Activated CD4-positive, alpha-beta memory T cell treated with anti-CD3 and anti-CD28 coated beads for 36 hours (primary cell): ENCODE data around the gene TELO2. TPM values are rescaled to one million over a fixed set of nuclear protein-coding genes. Genes with fewer than 3 reads are reported as not detected.
"Not testable (repeated sequence)": the region's sequence is repeated elsewhere in the genome, so short reads cannot be mapped to it uniquely, and the experiment has no call there.

ENCODE experiments used
- CTCF ChIA-PET: fragments of 350-600 bp; sonication (Branson Sonifier 250); formaldehyde crosslinking; loops from one replicate; lab custom pipeline; 2021; ENCODE audit warnings: antibody characterized with exemption, inconsistent platforms; lab: Charles Lee
- POLR2A ChIA-PET: fragments of 350-600 bp; sonication (Branson Sonifier 250); formaldehyde crosslinking; loops from one replicate; lab custom pipeline; 2021; ENCODE audit warnings: antibody characterized with exemption; lab: Charles Lee
- DNase-seq: peaks from one replicate; pipeline ENCODE4 v3.0.0-alpha.2; 2020
- H3K27ac Mint-ChIP-seq: one replicate; pipeline ENCODE4 v1.8.0; 2021; ENCODE audit warnings: mixed read lengths
- H3K27me3 Mint-ChIP-seq: one replicate; pipeline ENCODE4 v1.8.0; 2021; ENCODE audit warnings: mixed read lengths
- H3K36me3 Mint-ChIP-seq: one replicate; pipeline ENCODE4 v1.8.0; 2021; ENCODE audit warnings: mixed read lengths
- H3K4me1 Mint-ChIP-seq: one replicate; pipeline ENCODE4 v1.8.0; 2021; ENCODE audit warnings: low read depth, mixed read lengths
- H3K4me3 Mint-ChIP-seq: one replicate; pipeline ENCODE4 v1.8.0; 2021; ENCODE audit warnings: mild to moderate bottlenecking, mixed read lengths
- H3K9me3 Mint-ChIP-seq: one replicate; pipeline ENCODE4 v1.8.0; 2021; ENCODE audit warnings: mixed read lengths
- intact Hi-C: fragments of 100-400 bp; cut with micrococcal nuclease; formaldehyde crosslinking; loops from one replicate; pipeline ENCODE4 v1.15.1; 2023
- total RNA-seq, 2 experiments: library from RNA; stranded (reverse); gene quantifications; one replicate each; pipeline ENCODE4 v1.2.3, GENCODE V29; 2021

The TELO2 gene
- total RNA-seq, 2 experiments from 2014 or later, result 62.6 to 63.2 TPM

DNA sequence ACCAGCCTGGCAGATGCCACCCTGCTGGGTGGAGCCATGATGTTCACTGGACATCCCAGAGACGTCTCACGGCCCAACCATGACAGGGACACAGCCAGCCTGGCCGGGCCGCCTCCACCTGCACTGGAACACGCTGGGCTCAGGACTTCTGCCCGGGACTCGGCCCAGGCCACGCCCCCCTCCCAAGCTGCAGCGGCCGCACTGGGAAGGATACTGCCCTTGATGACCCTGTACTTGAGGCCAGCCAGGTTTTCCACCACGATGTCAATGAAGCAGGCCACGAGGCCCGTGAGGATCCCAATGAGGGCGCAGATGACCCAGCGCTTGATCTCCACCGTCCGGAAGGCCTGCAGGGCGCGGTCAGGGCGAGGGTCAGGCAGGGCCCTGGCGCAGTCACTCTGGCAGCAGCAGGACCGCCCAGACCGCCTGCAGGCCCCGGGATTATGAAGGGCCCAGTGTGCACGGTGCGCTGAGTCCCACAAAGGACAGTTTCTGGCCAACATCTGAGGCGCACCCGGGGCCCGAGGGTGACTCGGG lies 32.5 kb upstream of the TELO2 start:
- CTCF ChIA-PET, result no interaction called here
- Mint-ChIP-seq H3K9me3 (no peaks in the 10 kb centered on the region), H3K27me3 (no peaks in the 10 kb centered on the region), H3K27ac (no peak overlapping the region), H3K4me3 (no peak overlapping the region), H3K4me1 (peaks cover 7% of the 10 kb centered on the region), H3K36me3 (peaks cover 3% of the 10 kb centered on the region)
- DNase-seq, result no peak
- intact Hi-C loops, result no loop called here
- POLR2A ChIA-PET, result no interaction called here

GRCh38 chr16:1461146-1461545 lies 32.0 kb upstream of the TELO2 start:
- POLR2A ChIA-PET, result no interaction called here

DNA sequence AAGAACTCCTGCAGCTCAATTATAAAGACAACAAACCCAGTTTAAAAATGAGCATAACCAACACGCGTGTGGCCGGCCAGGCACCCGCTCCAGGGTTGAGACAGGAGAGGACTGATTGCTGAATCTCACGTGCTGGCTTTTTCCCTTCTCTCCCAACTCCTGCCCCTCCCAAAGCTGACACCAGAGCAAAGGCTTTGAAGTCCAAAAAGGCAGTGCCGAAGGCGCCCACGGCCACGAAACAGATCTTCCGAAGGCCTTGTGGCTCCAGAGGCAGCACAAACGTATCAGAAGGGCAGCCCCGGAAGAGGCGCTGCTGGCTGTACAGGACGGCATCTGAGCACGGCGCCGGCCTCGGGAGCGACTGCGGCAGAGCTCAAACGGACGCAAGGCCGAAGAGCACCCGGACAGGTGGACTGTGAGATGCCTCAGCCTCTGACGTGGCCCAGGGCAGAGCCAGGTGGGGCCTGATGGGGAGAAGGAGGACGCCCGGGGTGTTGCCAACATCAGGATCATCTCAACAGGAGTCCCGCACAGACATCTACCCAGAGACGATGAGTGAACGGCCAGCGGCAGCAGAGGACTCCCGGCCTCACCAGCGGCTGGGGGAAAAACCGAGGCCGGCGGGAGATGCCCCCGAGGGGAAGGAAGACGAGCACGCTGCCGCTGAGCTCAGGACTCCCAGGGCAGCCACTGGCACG lies 28.8 kb upstream of the TELO2 start:
- CTCF ChIA-PET, result no interaction called here
- Mint-ChIP-seq H3K4me1 (no peaks in the 10 kb centered on the region), H3K4me3 (no peak overlapping the region), H3K36me3 (peaks cover 3% of the 10 kb centered on the region), H3K27me3 (no peaks in the 10 kb centered on the region), H3K27ac (no peak overlapping the region), H3K9me3 (no peaks in the 10 kb centered on the region)
- POLR2A ChIA-PET, result no interaction called here
- DNase-seq, result no peak
- intact Hi-C loops, result no loop called here

More at GRCh38 chr16:1461146-1461545, 32.0 kb upstream of the TELO2 start:
- H3K4me3 Mint-ChIP-seq, result no peak overlapping the region
- H3K4me1 Mint-ChIP-seq, result peaks cover 7% of the 10 kb centered on the region
- CTCF ChIA-PET, result no interaction called here
- no peak overlapping the region for H3K27ac Mint-ChIP-seq
- H3K9me3 Mint-ChIP-seq, result no peaks in the 10 kb centered on the region
- H3K36me3 Mint-ChIP-seq, result peaks cover 3% of the 10 kb centered on the region
- intact Hi-C loops, result no loop called here
- H3K27me3 Mint-ChIP-seq, result no peaks in the 10 kb centered on the region
- DNase-seq, result no peak

- POLR2A ChIA-PET, result no interaction called here
- CTCF ChIA-PET, result no interaction called here
- H3K9me3 Mint-ChIP-seq, result no peaks in the 10 kb centered on the region
- H3K4me1 Mint-ChIP-seq, result peaks cover 4% of the 10 kb centered on the region
- no peaks in the 10 kb centered on the region for H3K27me3 Mint-ChIP-seq
- no peak overlapping the region for H3K27ac Mint-ChIP-seq
- DNase-seq, result no peak
- intact Hi-C loops, result no loop called here
- no peak overlapping the region for H3K4me3 Mint-ChIP-seq
- H3K36me3 Mint-ChIP-seq, result peaks cover 3% of the 10 kb centered on the region
Observed at GRCh38 chr16:1464894-1465566, 28.1 kb upstream of the TELO2 start.

DNA sequence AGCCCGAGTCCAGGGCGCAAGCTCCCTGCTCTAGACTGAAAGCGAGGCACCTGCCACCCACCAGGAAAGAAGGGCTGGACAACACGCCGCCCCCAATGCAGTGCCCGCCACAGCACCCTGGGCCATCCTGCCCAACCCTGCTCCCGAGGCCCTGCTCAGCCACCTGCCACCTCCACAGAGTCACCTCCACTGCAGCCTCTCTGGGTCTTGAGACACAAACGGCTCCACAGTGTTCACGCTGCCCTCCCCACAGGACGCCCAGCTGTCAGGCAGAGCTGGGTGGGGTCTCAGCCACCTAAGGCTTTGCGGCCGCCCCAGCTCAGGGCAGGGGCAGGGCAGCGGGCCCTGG lies 27.6 kb upstream of the TELO2 start:
- Mint-ChIP-seq H3K36me3 (peaks cover 3% of the 10 kb centered on the region), H3K4me3 (no peak overlapping the region), H3K4me1 (peaks cover 8% of the 10 kb centered on the region), H3K9me3 (no peaks in the 10 kb centered on the region), H3K27ac (no peak overlapping the region), H3K27me3 (no peaks in the 10 kb centered on the region)
- DNase-seq, result no peak
- CTCF ChIA-PET, result no interaction called here
- intact Hi-C loops, result no loop called here
- POLR2A ChIA-PET, result no interaction called here

DNA sequence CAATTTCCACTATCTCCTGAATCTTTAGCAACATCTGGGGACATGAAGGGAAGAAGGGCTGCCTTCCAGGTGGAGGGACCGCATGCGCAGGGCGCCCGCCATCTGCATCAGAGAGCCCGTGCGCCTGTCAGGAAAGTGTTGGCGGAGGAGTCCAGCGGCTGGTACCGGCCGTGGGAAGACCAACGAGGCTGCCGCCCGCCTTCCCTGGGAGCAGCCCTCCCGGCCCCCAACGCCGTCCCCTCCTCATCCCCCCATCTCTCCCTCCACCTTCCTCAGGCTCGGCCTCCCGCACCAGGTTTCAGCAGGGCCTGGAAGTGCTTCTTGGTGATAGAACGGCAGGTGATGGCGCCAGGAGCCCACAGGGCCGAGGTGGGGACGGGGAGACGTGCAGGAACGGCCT lies 27.1 kb upstream of the TELO2 start:
- intact Hi-C loops, result no loop called here
- ChIA-PET CTCF (no interaction called here), POLR2A (no interaction called here)
- Mint-ChIP-seq H3K4me1 (peaks cover 13% of the 10 kb centered on the region), H3K36me3 (peaks cover 3% of the 10 kb centered on the region), H3K27me3 (no peaks in the 10 kb centered on the region), H3K4me3 (no peak overlapping the region), H3K27ac (no peak overlapping the region), H3K9me3 (no peaks in the 10 kb centered on the region)
- no peak for DNase-seq

DNA sequence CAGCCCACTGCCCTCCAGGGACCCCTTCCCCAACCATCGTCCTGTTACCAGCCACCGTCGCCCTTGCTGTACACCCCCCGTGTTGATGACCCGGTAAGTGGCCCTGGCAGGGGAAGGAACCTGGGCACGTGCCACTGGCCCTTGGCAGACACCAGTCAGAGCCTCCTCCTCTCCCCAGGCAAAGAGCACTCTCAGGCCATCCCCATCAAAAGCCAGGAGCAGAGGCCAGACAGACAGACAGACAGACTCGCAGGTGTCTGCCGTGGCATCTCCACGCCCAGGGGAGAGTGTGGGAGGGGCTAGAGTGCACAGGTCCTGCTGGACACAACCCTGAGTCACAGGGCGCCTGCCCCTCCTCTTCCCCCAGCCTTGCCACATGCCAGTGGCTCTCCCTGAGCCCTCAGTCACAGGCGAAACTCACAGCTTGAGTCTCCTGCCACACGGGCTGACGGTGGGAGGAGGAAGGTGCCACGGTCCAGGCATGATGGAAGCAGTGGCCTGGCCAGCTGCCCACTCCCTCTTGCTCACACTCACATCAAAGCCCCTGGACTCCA lies 26.1 kb upstream of the TELO2 start:
- no peak overlapping the region for H3K27ac Mint-ChIP-seq
- POLR2A ChIA-PET, result no interaction called here
- H3K9me3 Mint-ChIP-seq, result no peaks in the 10 kb centered on the region
- no peaks in the 10 kb centered on the region for H3K27me3 Mint-ChIP-seq
- CTCF ChIA-PET, result no interaction called here
- H3K4me3 Mint-ChIP-seq, result no peak overlapping the region
- peaks cover 18% of the 10 kb centered on the region for H3K4me1 Mint-ChIP-seq
- intact Hi-C loops, result no loop called here
- peaks cover 3% of the 10 kb centered on the region for H3K36me3 Mint-ChIP-seq
- DNase-seq, result no peak

- DNase-seq, result no peak
- intact Hi-C loops, result no loop called here
- Mint-ChIP-seq H3K27me3 (no peaks in the 10 kb centered on the region), H3K27ac (no peak overlapping the region), H3K4me3 (no peak overlapping the region), H3K36me3 (peaks cover 2% of the 10 kb centered on the region), H3K9me3 (no peaks in the 10 kb centered on the region), H3K4me1 (peaks cover 23% of the 10 kb centered on the region)
- ChIA-PET CTCF (interaction anchor here (0.7 kb wide), 1 partner anchor 213 kb away, joined by 3 read pairs; no protein-coding TSS in a partner anchor), POLR2A (no interaction called here)
Observed at GRCh38 chr16:1468426-1468810, 24.7 kb upstream of the TELO2 start.

GRCh38 chr16:1469141-1469540 lies 24.0 kb upstream of the TELO2 start:
- DNase-seq, H3K36me3 Mint-ChIP-seq, CTCF ChIA-PET, H3K27me3 Mint-ChIP-seq, intact Hi-C loops, H3K9me3 Mint-ChIP-seq, H3K27ac Mint-ChIP-seq, H3K4me3 Mint-ChIP-seq: not testable (repeated sequence)
- POLR2A ChIA-PET, result interaction anchor here (0.6 kb wide), 1 partner anchor 12 kb away, joined by 3 read pairs; no protein-coding TSS in a partner anchor
- H3K4me1 Mint-ChIP-seq, result peaks cover 25% of the 10 kb centered on the region

DNA sequence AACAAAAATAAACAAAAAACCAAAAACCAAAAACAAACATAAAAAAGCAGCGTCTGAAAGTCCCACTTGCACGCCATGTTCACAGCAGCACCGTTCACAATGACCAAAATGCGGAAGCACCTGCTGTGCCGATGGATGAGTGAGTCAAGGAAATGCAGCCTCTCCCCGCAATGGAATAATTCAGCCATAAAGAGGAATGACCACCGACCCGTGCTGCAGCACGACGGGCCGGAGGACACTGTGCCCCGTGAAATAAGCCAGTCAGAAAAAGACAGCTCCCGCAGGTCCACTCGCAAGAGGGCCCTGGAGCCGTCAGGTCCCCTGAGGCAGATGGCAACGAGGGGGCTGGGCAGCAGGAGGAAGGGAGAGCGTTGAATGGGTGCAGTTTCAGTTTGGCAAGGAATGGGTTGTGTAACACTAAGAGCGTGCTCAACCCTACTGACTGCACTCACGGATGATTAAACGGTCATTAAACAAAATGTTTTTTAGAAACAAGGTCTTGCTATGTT lies 23.4 kb upstream of the TELO2 start:
- no peak overlapping the region for H3K4me3 Mint-ChIP-seq
- H3K27ac Mint-ChIP-seq, result no peak overlapping the region
- no peaks in the 10 kb centered on the region for H3K9me3 Mint-ChIP-seq
- DNase-seq, result no peak
- POLR2A ChIA-PET, result no interaction called here
- no peaks in the 10 kb centered on the region for H3K27me3 Mint-ChIP-seq
- intact Hi-C loops, result no loop called here
- H3K36me3 Mint-ChIP-seq, result peaks cover 2% of the 10 kb centered on the region
- peaks cover 27% of the 10 kb centered on the region for H3K4me1 Mint-ChIP-seq
- CTCF ChIA-PET, result no interaction called here

GRCh38 chr16:1470481-1471251 lies 22.5 kb upstream of the TELO2 start:
- no peaks in the 10 kb centered on the region for H3K27me3 Mint-ChIP-seq
- no peak overlapping the region for H3K4me3 Mint-ChIP-seq
- H3K4me1 Mint-ChIP-seq, result peaks cover 31% of the 10 kb centered on the region
- H3K36me3 Mint-ChIP-seq, result peaks cover 1% of the 10 kb centered on the region
- H3K9me3 Mint-ChIP-seq, result no peaks in the 10 kb centered on the region
- CTCF ChIA-PET, result interaction anchor here (1.0 kb wide), 1 partner anchor 107 kb away, joined by 3 read pairs; no protein-coding TSS in a partner anchor
- intact Hi-C loops, result no loop called here
- DNase-seq, result no peak
- H3K27ac Mint-ChIP-seq, result no peak overlapping the region
- POLR2A ChIA-PET, result no interaction called here
